Superior temporal gyrus (tissue), 1 donor: ENCODE measurements around the gene SELENON.
A peak's percentile ranks its signal among the peaks of the same experiment; 100 is the strongest.

Experiments
- DNase-seq: peaks from one replicate; pipeline ENCODE4 v3.0.0-alpha.2; 2016; ENCODE audit errors: extremely low spot score

The SELENON gene

GRCh38 chr1:25799935-25800702 is at the start of gene SELENON:
Gene SELENON (plus strand): TSS chr1:25800193. CDS start chr1:25800231, 38 bp downstream.
- peak; percentile 20 for DNase-seq

- no peak for DNase-seq
Observed at GRCh38 chr1:25750923-25751605, 48.9 kb upstream of the SELENON start.

GRCh38 chr1:25754470-25755181 is 45.4 kb upstream of the SELENON start:
- DNase-seq: peak; percentile 53

GRCh38 chr1:25755475-25756125 is 44.4 kb upstream of the SELENON start:
- DNase-seq: no peak

GRCh38 chr1:25756215-25756614 is 43.8 kb upstream of the SELENON start:
- DNase-seq: no peak

- no peak for DNase-seq
Observed at GRCh38 chr1:25757151-25757845, 42.7 kb upstream of the SELENON start.

GRCh38 chr1:25757846-25758185 is 42.2 kb upstream of the SELENON start:
- DNase-seq: no peak

- DNase-seq: no peak
Observed at GRCh38 chr1:25758466-25759070, 41.4 kb upstream of the SELENON start.

- no peak for DNase-seq
Observed at GRCh38 chr1:25760122-25760719, 39.8 kb upstream of the SELENON start.

GRCh38 chr1:25760871-25761270 is 39.1 kb upstream of the SELENON start:
- no peak for DNase-seq

- no peak for DNase-seq
Observed at GRCh38 chr1:25763493-25763892, 36.5 kb upstream of the SELENON start.

- DNase-seq: no peak
Observed at GRCh38 chr1:25765136-25765922, 34.7 kb upstream of the SELENON start.

GRCh38 chr1:25765923-25766589 is 33.9 kb upstream of the SELENON start:
- no peak for DNase-seq

- DNase-seq: no peak
Observed at GRCh38 chr1:25766721-25767436, 33.1 kb upstream of the SELENON start.

- no peak for DNase-seq
Observed at GRCh38 chr1:25767437-25767770, 32.6 kb upstream of the SELENON start.

- no peak for DNase-seq
Observed at GRCh38 chr1:25768999-25769398, 31.0 kb upstream of the SELENON start.

GRCh38 chr1:25769625-25770383 is 30.2 kb upstream of the SELENON start:
- no peak for DNase-seq
